PFSK-1 (cell line): ENCODE data around the gene TRIM8.

ENCODE experiments used
- POLR2AphosphoS5 ChIP-seq: IDR thresholded peaks from 2 replicates; pipeline ENCODE4 v1.6.1; 2012; ENCODE audit warnings: low read depth, mild to moderate bottlenecking, control low read depth, low read length, moderate library complexity
- REST ChIP-seq, 2 experiments: IDR thresholded peaks; 2 replicates each; pipeline versions ENCODE4 v1.6.1 to v1.8.0; 2011 to 2012; ENCODE audit warnings: low read depth in 2 of 2, low read length in 2 of 2, control low read depth in 1 of 2, inconsistent platforms in 1 of 2, mild to moderate bottlenecking in 1 of 2, moderate library complexity in 1 of 2; ENCODE audit not compliant: insufficient read depth in 1 of 2

- TF ChIP-seq POLR2AphosphoS5 (no peak), REST (IDR thresholded peaks at IDR 0.05; ENCODE audit: insufficient read depth in 1 of 2, low read depth in 2 of 2, low read length in 2 of 2) (no peak)
Observed at GRCh38 chr10:102621443-102622325, 22.6 kb upstream of the TRIM8 start.
